Measurements from ENCODE around the gene UFSP2.

DNA sequence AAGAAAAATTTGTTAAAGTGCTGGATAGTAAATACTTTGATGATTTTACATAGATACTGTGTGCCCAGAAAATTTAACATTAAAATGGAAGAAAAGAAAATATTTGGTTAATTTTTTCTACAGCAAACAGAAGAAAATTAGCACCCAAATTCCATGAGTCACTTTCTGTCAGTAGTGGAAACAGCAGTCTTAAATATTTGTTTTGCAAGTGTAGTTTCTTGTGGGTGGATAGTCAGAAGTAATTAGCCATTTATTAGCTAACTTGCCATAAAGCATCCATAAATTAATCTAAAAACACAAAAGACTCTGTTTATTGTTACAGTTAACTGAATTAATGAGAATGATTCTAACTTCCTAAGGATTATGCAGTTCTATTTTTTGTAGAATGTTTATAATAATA is 9.7 kb upstream of the UFSP2 start:
- no peak for TF ChIP-seq POLR2A (IDR thresholded peaks at IDR 0.05; ENCODE audit: low read length)
- TF ChIP-seq GATA1 (IDR thresholded peaks at IDR 0.05; ENCODE audit: low read depth, low read length), result no peak

Data from erythroblast (primary cell).